Epidermal melanocyte (primary cell): Measurements from ENCODE around the gene CLPTM1L.

Experiments used
- DNase-seq: peaks from one replicate; pipeline ENCODE4 v3.0.0; 2011; ENCODE audit warnings: low spot score; ENCODE audit not compliant: insufficient read length

Gene CLPTM1L

GRCh38 chr5:1344975-1345838, at the start of gene CLPTM1L:
Gene CLPTM1L (minus strand): TSS chr5:1345099. CDS start chr5:1344841, 258 bp downstream.
- DNase-seq, result peak; percentile 98

- no peak for DNase-seq
These were observed 48.9 kb upstream of the CLPTM1L start for GRCh38 chr5:1393571-1394501.

- no peak for DNase-seq
These were observed 48.1 kb upstream of the CLPTM1L start for GRCh38 chr5:1392801-1393565.

DNA sequence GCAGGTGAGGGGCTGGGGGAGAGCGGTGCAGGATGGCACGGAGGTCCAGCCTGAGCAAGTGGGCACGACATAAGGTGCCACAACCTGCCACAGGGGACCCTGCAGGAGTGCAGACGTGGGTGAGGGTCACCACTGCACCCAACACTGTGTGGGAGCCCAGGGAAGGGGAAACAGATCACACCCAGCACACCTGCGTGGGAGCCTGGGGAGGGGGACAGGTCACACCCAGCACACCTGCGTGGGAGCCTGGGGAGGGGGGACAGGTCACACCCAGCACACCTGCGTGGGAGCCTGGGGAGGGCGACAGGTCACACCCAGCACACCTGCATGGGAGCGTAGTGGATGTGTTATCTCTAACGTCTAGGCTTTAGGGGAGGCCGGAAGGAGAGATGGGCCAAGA, 47.4 kb upstream of the CLPTM1L start:
- no peak for DNase-seq

- no peak for DNase-seq
These were observed 46.8 kb upstream of the CLPTM1L start for GRCh38 chr5:1391691-1392090.

DNA sequence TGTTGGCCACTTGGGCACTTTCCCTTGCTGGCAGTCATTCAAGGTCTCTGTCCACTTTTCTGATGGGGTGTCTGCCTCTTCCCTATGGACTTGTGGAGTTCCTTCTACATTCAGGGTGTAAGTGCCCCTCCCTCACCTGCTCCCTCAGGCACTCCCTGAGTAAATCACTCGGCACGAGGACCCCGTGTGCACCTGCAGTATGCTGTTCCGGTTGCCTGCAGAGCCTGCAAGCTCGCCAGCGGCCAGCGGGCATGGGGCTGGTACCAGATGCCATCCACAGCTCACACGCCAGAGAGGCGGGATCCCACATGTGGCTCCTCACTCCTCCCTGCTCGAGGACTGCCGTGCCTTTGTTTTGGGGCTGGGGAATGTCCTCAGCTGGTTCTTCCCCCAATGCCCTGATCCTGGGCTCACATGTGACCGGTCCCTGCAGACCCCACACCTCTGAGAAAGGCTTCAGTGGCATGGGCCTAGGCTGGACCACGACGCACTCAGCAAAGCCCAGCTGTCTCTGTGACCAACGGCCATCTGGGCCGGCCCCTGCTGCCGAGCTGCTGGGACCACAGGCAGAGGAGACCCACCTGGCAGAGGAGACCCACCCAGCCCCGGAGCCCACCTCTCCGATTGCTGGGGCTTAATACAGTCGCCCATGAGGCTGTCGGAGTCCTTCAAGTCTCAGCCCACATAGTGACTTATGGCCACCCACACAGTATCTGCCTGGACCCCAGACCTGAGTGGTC, 46.1 kb upstream of the CLPTM1L start:
- DNase-seq, result no peak

GRCh38 chr5:1390333-1390732, 45.4 kb upstream of the CLPTM1L start:
- DNase-seq, result no peak

- no peak for DNase-seq
These were observed 43.6 kb upstream of the CLPTM1L start for GRCh38 chr5:1388383-1388967.

- no peak for DNase-seq
These were observed 43.0 kb upstream of the CLPTM1L start for GRCh38 chr5:1387876-1388275.

- DNase-seq, result no peak
These were observed 42.3 kb upstream of the CLPTM1L start for GRCh38 chr5:1387059-1387755.

GRCh38 chr5:1386274-1386717, 41.4 kb upstream of the CLPTM1L start:
- DNase-seq, result peak; percentile 46

DNA sequence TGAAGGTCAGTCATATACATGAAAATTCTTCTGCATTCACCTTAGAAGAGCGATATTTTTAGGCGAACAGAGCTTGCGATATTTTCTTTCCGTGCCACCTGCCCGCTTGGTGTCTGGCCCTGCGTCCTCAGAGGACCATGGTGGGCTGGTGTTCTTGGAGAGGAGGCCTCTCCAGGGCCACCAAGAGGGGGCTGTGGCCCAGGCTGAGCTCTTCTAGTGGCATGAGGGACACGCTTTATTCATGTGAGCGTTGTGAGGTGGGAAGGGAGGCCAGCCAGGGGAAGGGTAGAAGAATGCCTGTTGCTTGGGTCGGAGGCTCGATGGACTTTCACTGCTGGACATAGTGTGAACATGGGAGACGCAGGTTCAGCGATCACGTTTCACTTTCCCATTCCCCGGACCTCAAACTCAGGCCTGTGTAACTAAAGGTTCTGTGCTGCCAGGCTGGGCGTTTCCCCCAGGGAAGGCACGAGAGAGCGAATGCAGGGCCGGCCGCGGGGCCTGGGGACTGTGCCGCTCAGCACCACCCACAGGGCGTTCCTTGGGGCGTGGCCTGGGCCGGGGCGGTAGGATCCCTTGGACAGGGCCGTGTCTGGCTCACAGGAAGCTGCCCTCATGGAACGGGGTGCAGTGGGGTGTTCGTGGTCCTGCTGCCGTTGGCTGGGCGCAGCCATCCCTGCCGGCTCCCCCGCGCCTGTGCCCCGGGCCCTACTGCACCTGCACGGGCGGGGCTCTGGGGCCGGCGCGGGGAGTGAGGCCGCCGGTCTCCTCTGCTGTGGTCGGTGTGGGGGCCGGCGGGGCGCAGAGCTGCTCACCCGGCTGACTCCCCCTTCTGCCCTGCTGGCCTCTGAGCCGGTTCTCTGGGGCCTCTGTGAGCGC, 40.7 kb upstream of the CLPTM1L start:
- peak; percentile 79 for DNase-seq

- no peak for DNase-seq
These were observed 39.6 kb upstream of the CLPTM1L start for GRCh38 chr5:1384521-1384920.

DNA sequence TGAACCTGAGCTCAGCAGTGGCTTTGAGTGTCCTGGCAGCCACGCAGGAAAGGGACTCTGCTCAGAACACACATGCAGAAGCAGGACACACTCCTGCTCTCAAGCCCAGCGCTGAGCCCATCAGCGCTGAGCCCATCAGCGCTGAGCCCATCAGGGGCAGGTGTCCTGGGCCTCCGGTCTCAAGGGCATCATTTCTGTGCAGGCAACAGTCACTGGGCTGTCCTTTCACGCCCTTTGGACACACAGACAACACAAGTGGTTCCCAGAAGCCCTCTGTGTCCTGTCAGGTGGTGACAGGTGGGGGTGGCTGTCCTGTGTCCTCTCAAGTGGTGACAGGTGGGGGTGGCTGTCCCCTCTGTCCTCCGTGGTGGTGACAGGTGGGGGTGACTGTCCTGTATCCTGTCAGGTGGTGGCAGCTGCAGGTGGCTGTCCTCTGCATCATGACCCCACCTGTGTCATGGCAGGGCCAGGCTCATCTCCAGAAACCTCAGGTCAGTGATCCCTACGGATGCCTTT, 39.0 kb upstream of the CLPTM1L start:
- DNase-seq, result no peak

DNA sequence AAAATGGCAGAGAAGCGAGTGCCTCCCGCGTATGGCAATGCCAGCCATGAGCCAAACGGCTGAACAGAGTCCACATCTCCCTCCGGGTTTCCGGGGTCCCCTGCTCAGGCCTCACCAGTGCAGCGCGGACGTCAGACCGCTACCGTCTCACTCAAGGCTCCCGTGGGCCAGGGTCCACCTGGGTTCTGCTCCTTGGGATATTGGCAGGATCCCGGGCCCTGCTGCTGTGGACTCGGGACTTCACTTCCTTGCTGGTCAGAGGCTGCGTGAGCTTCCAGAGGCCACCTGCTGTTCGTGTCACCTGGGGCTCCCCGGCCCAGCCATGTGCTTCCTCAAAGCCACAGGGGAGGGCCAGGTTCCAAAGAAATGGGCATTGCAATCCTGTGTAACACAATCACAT, 38.4 kb upstream of the CLPTM1L start:
- no peak for DNase-seq

DNA sequence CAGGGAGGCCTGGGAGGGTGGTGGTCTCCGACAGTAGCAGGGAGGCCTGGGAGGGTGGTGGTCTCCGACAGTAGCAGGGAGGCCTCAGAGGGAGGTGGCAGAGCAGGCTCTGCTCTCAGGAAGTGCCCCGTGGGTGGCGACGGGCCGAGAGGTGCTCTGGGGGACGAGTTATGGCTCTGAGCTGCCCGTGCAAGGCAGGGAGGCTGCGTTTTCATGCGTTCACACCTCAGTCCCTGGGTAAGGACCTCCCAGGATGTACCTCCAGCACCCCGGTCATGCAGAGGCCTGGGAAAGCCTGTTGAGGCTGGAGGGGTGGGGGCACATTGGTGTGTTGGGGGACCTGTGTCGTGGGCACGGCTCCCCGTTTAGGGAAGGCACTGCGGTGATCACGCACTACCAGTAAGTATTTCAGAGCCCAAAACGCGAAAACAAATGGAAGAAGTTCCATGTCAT, 37.4 kb upstream of the CLPTM1L start:
- no peak for DNase-seq

DNA sequence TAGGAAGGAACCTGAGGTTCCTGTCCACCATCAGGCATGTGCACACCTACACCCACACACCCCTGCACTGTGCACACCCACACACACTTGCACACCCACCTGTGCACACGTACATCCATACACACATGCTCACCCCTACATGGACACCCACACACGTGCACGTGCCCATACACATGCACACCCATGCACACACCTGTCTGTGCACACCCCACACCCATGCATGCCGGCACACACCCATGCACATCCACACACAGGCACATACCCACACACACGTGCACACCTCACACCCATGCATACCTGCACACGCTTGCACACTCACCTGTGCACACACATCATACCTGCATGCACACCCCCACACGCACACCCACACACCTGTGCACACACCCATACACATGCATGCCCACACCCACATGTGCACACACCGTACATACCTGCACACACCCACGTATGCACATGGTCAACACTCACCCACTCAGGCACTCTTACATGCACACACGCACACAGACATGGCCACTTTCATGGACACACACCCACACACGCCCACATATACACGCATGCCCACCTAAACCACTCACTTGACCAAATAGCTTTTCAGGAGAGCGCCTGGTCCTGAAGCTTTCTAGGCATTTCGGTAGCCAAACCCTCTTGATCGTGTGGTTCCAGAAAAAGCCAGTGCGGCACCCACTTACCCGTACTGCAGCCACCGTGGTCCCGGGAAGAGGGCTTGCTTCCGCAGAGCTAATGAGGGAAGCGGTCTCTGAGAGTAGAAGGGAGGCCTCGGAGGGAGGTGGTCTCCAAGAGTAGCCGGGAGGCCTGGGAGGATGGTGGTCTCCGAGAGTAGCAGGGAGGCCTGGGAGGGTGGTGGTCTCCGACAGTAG, 36.7 kb upstream of the CLPTM1L start:
- no peak for DNase-seq
